Measurements from ENCODE around the gene NPAS3.

DNA sequence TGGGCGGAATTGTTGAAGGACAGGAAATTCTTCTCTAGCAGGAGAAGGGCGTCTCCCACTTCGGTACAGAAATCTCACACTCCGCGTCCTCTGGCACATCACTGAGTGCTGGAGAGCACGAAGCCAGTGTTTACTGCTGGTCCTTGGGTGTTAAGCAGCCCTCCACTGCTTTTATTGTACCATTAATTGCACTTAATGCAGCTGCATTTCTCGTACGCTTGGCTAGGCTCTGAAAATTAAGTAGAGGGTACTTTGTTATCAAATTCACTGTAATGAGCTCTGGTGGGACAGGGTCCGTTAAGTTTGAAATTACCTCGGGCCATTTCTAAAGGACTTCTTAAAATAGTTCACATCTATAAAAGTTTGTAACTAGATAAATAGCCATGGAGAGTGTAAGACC, 411.2 kb downstream of the NPAS3 start:
- no peak for TF ChIP-seq POLR2AphosphoS5 (IDR thresholded peaks at IDR 0.05; ENCODE audit: low read depth)
- TF ChIP-seq, protein P1, sequence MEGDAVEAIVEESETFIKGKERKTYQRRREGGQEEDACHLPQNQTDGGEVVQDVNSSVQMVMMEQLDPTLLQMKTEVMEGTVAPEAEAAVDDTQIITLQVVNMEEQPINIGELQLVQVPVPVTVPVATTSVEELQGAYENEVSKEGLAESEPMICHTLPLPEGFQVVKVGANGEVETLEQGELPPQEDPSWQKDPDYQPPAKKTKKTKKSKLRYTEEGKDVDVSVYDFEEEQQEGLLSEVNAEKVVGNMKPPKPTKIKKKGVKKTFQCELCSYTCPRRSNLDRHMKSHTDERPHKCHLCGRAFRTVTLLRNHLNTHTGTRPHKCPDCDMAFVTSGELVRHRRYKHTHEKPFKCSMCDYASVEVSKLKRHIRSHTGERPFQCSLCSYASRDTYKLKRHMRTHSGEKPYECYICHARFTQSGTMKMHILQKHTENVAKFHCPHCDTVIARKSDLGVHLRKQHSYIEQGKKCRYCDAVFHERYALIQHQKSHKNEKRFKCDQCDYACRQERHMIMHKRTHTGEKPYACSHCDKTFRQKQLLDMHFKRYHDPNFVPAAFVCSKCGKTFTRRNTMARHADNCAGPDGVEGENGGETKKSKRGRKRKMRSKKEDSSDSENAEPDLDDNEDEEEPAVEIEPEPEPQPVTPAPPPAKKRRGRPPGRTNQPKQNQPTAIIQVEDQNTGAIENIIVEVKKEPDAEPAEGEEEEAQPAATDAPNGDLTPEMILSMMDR (IDR thresholded peaks at IDR 0.05; ENCODE audit: insufficient read depth, low read length): no peak
- TF ChIP-seq, protein P2, sequence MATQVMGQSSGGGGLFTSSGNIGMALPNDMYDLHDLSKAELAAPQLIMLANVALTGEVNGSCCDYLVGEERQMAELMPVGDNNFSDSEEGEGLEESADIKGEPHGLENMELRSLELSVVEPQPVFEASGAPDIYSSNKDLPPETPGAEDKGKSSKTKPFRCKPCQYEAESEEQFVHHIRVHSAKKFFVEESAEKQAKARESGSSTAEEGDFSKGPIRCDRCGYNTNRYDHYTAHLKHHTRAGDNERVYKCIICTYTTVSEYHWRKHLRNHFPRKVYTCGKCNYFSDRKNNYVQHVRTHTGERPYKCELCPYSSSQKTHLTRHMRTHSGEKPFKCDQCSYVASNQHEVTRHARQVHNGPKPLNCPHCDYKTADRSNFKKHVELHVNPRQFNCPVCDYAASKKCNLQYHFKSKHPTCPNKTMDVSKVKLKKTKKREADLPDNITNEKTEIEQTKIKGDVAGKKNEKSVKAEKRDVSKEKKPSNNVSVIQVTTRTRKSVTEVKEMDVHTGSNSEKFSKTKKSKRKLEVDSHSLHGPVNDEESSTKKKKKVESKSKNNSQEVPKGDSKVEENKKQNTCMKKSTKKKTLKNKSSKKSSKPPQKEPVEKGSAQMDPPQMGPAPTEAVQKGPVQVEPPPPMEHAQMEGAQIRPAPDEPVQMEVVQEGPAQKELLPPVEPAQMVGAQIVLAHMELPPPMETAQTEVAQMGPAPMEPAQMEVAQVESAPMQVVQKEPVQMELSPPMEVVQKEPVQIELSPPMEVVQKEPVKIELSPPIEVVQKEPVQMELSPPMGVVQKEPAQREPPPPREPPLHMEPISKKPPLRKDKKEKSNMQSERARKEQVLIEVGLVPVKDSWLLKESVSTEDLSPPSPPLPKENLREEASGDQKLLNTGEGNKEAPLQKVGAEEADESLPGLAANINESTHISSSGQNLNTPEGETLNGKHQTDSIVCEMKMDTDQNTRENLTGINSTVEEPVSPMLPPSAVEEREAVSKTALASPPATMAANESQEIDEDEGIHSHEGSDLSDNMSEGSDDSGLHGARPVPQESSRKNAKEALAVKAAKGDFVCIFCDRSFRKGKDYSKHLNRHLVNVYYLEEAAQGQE (IDR thresholded peaks at IDR 0.05; ENCODE audit: insufficient replicate concordance, low read depth): no peak

All from HL-60 (cell line).